HFF-Myc (cell line): Measurements from ENCODE around the gene ALOX5AP.

Experiments
- DNase-seq: peaks from one replicate; pipeline ENCODE4 v3.0.0-alpha.2; 2011; ENCODE audit warnings: low read depth; ENCODE audit errors: extremely low read depth
- H3K4me3 ChIP-seq: replicated peaks from 2 replicates; pipeline ENCODE4 v1.5.1; 2011; ENCODE audit warnings: low read depth, mild to moderate bottlenecking, control low read depth, low read length
- CTCF ChIP-seq: IDR thresholded peaks from 2 replicates; pipeline ENCODE4 v1.5.1; 2012; ENCODE audit warnings: mild to moderate bottlenecking, low read depth, low read length, control low read depth; ENCODE audit errors: missing control alignments

Gene ALOX5AP

GRCh38 chr13:30786648-30787047 is 51.3 kb downstream of the ALOX5AP start:
- no peak for DNase-seq
- H3K4me3 ChIP-seq: no peak overlapping the region

GRCh38 chr13:30787738-30788525 is 52.6 kb downstream of the ALOX5AP start:
- no peak for DNase-seq
- no peak overlapping the region for H3K4me3 ChIP-seq
- TF ChIP-seq CTCF: no peak

More at GRCh38 chr13:30786648-30787047, 51.3 kb downstream of the ALOX5AP start:
- TF ChIP-seq CTCF: no peak

DNA sequence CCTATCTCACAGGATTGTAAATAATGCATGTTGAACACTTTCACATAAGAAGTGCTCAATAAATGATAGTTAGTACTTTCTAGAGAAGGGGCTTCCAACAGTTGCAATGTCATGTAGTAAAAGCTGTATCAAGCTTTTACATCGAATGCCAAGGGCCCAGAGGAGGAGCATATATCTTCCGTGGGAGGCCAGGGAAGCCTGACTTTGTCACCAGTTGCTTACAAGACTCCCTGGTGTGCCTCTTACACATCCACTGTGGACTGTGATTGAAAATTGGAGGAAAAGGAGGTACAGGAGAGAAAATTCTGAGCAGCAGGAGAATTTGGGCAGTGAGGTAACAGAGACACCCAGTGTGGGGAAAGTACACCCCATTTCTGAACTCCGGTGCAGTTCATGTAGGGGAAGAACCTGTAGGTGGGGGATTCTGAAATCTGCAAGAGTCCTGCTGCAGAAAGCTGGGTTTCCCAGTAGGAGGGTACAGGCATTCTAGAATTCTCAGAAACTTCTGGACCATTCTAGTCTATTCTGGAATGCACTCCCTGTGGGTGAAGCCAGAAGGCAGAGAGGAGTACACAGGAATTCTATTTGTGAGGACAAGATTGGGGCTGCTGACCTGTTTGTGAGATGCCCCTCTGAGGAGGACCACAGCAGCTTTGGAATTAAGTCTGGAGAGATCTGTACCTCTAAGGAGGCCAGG is 54.0 kb downstream of the ALOX5AP start:
- no peak for DNase-seq
- TF ChIP-seq CTCF: no peak
- no peak overlapping the region for H3K4me3 ChIP-seq

- no peak for DNase-seq
- TF ChIP-seq CTCF: no peak
These were observed 55.2 kb downstream of the ALOX5AP start for GRCh38 chr13:30790592-30790991.

DNA sequence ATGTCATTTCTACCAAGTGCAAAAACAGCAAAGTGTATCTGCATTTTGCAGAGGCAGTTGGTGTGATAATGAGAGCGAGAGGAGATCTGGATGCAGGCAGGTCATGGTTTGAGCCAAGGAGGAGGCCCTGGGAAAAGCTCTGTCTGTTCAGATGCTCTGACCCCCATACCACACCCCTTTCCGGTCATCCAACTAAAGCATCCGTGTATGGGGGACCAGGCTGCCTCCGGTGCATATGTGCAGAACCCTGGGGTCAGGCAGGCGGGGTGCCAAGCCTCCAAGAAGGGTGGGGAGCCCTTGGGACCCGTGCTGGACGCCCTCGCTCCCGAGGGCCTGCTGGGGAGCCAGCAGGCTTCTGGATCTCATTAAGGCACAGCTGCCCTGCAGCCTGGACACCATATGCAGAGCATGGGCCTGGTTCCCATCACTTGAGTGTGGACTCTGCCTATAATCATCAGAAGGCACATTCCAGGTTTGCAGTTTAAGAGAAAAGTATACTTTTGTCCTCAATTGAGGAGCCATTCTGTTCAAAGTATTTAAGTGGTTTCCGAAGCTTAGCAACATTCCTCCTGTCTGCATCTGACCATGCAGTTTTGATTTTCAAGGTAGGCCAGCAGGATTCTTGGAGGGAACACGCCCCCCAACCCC is 56.1 kb downstream of the ALOX5AP start:
- H3K4me3 ChIP-seq: no peak overlapping the region
- DNase-seq: peak; percentile 84
- no peak for TF ChIP-seq CTCF

More at GRCh38 chr13:30790592-30790991, 55.2 kb downstream of the ALOX5AP start:
- H3K4me3 ChIP-seq: no peak overlapping the region

GRCh38 chr13:30792285-30793000 is 57.1 kb downstream of the ALOX5AP start:
- H3K4me3 ChIP-seq: peak overlapping the region; percentile 18; the same call in 1 of the 2 replicates
- DNase-seq: peak; percentile 83
- peak; percentile 55 for TF ChIP-seq CTCF
